GM21619 (cell line): Measurements from ENCODE around the gene FGFRL1.

Experiments
- ATAC-seq: cut with Tn5 transposase; IDR thresholded peaks from one replicate; pipeline ENCODE4 v1.9.1; 2021; ENCODE audit not compliant: unreplicated experiment

Gene FGFRL1

GRCh38 chr4:1004557-1005485 lies 6.6 kb upstream of the FGFRL1 start:
- ATAC-seq = no peak

DNA sequence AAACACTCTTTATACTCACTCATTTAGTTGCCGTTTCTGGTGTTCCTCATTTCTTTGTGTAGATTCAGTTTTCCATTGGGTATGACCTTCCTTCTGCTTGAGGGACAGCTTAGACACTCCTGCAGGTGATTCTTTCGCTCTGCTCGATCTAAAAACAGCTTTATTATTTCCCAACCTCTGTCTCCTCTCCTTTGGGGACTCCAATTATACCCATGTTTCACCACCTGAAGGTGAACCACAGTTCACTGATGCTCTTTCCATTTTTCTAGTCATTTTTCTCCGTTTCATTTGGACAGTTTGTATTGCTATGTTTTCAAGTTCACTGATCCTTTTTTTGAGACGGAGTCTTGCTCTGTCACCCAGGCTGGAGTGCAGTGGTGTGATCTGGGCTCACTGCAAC lies 4.6 kb upstream of the FGFRL1 start:
- ATAC-seq = no peak

GRCh38 chr4:1008840-1009541 lies 2.4 kb upstream of the FGFRL1 start:
- ATAC-seq = peak; percentile 11

- peak; percentile 39 for ATAC-seq
Observed at GRCh38 chr4:1009542-1010394, 1.7 kb upstream of the FGFRL1 start.

DNA sequence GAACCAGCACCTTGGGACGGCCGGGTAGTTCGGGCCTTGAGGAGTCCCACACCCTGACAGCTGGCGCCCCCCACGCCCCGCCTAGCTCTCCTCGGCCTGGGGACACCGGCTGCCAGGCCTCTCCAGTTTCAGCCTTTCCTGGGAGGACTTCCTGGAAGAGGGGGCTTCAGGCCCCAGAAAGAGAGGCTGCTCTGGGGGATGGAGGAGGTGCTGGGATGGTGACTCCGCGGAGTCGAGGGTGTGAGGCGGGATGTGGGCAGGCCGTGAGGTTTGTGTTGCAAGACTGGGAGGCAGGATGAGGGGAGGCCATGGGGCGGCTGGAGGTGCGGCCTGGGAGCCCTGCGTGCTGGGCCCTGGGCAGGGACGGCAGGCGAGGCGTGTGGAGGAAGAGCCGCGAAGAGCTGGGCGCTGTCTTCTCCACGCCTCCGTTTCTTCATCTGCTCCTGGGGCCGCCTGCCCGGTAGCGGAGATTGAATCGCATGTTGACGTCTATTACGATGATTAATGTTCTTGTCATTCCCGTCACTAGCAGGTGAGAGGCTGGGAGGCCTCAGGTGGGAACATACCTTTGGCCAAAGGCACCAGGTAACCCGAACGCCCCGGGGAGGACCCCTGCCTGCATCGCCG lies 918 bp upstream of the FGFRL1 start:
- ATAC-seq = peak; percentile 5

- ATAC-seq = no peak
Observed at GRCh38 chr4:1011666-1012033, 224 bp downstream of the FGFRL1 start.

DNA sequence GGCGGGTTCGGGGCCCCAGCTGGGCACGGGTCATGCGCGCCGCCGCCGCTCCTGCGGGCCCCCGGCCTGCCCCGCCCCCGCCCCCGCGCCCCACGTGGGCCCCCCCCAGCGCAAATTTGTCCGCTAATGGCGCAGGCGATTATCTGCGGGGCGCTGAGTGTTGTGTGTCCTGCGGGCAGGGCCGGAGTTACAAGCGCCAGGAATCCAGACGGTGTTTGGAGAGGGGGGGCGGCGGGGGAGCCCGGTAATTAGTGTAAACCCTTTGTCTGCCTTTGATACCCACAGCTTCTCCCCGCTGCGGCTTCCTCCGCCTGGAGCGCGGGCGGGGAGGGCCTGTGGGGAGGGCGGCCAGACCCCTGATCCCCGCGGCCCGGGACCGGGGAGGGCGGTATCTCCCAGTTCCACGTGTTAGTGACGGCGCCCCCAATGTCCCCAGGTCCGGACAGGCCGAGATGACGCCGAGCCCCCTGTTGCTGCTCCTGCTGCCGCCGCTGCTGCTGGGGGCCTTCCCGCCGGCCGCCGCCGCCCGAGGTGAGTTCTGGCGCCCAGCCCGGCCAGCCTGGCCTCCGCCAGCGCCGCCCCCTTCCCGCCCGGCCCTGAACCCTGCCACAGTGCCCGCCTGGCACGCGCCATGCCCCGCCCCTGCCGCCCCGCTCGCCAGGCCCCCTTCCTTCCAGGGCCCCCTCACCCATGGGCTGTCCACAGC lies 761 bp downstream of the FGFRL1 start:
- no peak for ATAC-seq

DNA sequence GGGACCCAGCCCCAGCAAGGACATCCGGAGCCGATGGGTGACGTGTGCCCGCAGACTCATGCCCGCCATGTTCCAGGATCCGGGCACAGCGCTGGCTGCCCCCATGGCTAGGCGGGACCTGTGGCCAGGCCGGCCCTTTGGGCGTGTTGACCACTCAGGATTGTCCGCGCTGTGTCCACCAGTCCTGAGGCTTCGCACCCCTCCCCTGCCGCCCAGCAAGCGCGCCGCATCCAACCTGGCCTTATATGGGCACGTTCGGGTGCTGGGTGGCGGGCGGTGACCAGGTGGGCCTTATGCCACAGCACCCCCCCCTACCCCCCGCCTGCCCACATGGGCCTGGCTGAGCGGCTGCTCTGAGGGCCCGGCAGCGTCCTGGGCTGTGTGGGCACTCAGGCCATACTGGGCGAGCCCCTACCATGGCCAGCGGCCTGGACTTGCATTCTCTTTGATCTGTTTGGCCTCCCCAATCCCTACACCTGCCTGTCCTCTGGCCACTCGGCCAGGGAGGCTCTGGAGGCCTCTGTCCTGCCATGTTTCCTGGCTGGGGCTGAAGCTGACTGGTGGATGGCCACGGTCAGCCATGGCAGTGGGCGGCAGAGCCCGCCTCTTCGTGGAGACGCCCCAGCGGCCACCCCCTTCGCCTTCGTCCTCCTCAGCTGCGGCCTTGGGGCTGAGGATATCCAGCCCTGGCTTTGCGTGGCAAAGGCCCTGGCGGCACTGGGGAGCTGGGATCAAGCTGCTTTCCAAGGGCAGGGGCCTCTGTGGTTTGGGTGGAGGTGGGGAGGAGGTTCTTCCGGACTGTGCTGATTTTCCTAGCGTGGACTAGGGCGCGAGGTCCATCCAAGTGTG lies 2.0 kb downstream of the FGFRL1 start:
- no peak for ATAC-seq

GRCh38 chr4:1014291-1015167 lies 3.1 kb downstream of the FGFRL1 start:
- no peak for ATAC-seq

DNA sequence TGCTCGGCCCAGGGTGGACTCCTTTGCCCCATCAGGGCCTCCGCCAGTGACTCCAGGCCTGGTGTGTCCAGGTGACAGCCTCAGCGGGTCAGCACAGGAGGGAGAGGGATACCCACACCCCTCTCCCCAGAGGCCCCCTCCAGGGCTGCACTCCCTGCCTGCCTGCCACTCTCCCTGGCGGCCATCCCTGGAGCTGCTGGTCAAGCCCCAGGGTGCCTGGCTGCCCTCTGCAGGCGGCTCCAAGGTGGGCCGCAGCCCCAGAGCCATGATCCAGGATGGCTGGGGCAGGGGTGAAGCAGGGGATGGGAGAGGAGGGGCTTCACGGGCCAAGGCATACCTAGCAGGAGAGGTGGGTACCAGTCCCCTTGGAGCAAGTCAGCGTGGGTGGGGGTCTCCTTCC lies 3.8 kb downstream of the FGFRL1 start:
- no peak for ATAC-seq

DNA sequence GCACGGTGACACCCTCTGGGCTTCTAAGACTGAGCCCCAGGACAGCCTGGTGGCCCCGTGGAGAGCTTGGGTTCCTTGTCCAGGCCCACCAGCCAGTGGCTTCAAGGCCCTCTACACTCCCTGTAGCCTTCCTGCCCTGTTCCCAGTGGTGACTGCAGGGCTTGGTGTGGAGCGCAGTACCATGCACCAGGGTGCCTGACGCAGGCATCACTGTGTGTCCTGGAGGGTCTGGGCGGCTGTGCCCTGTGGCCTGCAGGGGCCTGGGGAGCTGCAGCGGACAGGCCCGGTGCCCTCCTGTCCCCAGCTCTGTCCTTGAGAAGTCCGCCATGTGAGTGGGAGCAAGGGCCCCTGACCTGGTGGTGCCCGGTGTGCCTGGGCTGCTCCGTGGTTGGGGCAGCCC lies 4.3 kb downstream of the FGFRL1 start:
- ATAC-seq = no peak

DNA sequence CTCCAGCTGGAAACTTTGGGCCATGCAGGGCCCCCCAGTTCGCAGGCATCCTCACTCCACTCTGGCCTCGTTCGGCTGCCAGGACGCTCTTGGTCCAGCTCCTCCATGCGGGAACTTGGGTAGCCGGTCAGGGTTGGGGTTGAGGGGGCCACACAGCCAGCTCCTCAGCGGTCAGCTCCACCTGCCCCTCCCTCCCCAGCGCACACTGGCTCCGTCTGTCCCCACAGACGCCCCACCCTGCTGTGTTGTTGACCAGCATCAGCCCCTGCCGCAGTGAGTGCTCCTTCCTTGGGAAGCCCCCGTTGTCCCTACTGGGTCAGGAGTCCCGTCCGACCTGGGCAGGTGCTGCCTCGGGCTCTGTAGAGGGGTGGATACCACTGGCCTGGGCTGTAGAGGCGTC lies 5.8 kb downstream of the FGFRL1 start:
- ATAC-seq = no peak

GRCh38 chr4:1017706-1018105 lies 6.3 kb downstream of the FGFRL1 start:
- no peak for ATAC-seq

DNA sequence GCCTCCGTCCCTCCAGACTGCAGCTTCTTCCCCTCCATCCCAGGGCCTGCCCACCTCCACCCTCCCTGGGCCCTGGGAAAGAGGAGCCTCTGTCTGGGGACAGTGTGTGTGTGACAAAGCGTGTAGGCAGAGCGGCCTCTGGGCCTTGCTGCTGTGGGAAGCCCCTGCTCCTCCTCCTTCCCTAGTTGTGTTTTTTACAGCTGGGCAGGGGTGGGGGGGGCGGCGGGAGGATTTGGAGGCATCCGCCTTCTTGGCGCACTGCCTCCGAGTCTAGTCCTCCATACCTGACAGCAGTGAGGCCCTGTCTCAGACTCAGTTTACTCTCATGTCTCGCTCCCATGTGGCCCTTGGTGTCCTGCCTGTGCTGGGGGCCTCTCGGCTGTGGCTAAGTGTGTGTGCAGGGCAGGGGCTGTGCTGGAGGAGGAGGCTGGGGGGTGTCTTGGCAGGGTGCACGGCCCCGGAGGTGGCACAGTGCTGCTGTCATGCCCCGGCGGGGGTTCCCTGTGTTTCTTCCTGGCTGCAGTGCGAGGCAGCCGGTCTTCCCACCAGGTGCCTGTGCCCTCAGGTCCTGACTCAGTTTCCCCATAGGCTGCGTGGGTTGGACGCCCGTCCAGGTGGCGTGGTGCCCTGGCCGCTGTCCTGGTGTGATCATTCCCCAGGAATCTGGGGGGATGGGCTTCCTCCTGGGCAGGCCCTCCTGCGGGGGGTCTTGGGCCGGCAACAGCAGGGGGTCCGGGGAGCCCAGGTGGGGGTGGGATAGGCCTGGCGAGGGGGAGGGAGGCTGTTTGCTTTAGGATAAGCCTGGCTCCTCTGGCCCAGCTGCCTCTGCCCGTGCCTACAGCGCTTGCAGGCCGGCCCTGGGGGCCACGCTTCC lies 7.0 kb downstream of the FGFRL1 start:
- ATAC-seq = no peak

DNA sequence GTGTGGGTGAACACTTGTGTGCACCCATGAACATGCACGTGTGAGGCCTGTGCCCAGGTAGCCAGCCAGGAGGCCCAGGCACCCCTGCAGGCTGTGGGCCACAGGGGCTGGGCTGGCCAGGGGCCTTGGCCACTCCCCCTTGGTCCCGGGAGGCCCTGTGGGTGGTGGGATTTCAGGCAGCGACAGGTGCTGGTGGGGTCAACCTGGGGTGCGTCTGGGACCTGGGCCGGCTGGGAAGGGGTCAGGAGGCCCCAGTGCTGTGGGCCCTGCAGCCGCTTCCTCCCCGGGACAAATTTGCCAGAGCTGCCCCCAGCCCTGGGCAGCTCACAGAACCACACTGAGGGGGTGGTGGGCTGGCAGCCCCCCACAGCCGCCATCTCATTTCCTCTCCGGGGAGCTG lies 7.9 kb downstream of the FGFRL1 start:
- ATAC-seq = no peak

DNA sequence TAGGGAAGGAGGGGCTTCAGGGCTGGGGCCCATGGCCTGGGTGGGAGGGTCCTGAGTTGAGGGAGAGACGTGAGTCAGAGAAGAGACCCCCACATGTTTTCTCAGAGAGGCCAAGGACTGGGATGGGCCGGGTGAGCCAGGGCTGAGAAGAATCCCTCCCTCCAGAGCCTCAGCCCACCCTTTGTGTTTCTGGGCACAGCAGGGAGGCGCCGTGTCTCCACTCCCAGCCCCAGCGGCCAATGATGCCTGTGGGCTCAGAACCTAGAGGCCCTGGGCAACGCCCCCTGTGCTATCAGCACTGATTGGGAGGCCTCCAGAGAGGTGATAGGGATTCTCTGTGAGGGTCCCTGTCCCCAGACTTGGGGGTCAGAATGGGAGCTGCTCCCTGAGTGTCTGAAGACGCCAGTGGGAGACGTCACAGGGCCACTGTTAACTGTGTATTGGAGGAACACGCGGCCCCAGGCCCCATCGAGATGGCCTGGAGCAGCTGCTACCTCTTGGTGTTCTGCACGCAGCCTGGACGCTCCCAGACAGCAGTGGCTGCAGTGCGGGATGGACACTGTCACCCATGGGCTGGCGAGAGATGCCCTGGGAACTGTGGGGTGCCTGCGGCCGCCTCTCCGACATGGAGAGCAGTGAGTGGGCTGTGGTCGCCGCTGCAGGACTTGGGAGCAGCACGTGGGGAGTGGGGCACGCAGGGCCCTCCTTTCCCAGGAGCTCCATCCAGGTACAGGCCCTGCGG lies 8.5 kb downstream of the FGFRL1 start:
- ATAC-seq = no peak
